ENCODE results near the gene STXBP4. TPM values are rescaled to one million over a fixed set of nuclear protein-coding genes. Genes with fewer than 3 reads are reported as not detected.
A peak's percentile ranks its signal among the peaks of the same experiment; 100 is the strongest.

The STXBP4 gene
- total and polyA plus RNA-seq, 2 donors from 2014 or later, result 4.5 to 20.2 TPM

GRCh38 chr17:54990118-54990517 lies 21.6 kb downstream of the STXBP4 start:
- Histone ChIP-seq H3K9ac (ENCODE audit: low read length in 3 of 3) (no peak overlapping the region), H3K4me1 (ENCODE audit: control insufficient read depth in 2 of 3, insufficient read depth in 2 of 3, low read depth in 1 of 3, low read length in 3 of 3) (no peaks in the 10 kb centered on the region), H3K9me3 (ENCODE audit: control insufficient read depth in 2 of 3, insufficient read depth in 1 of 3, low read length in 3 of 3) (no peaks in the 10 kb centered on the region), H3K27me3 (ENCODE audit: control insufficient read depth, insufficient read depth, low read length) (no peaks in the 10 kb centered on the region), H3K27ac (ENCODE audit: low read depth in 2 of 2, low read length in 2 of 2) (no peak overlapping the region), H3K4me3 (ENCODE audit: low read length in 3 of 3) (no peak overlapping the region), H3K36me3 (ENCODE audit: control insufficient read depth in 2 of 3, insufficient read depth in 3 of 3, low read length in 3 of 3) (peaks cover 0 to 6% (median 0%) of the 10 kb centered on the region in 3 donors)
- TF ChIP-seq, protein P1, sequence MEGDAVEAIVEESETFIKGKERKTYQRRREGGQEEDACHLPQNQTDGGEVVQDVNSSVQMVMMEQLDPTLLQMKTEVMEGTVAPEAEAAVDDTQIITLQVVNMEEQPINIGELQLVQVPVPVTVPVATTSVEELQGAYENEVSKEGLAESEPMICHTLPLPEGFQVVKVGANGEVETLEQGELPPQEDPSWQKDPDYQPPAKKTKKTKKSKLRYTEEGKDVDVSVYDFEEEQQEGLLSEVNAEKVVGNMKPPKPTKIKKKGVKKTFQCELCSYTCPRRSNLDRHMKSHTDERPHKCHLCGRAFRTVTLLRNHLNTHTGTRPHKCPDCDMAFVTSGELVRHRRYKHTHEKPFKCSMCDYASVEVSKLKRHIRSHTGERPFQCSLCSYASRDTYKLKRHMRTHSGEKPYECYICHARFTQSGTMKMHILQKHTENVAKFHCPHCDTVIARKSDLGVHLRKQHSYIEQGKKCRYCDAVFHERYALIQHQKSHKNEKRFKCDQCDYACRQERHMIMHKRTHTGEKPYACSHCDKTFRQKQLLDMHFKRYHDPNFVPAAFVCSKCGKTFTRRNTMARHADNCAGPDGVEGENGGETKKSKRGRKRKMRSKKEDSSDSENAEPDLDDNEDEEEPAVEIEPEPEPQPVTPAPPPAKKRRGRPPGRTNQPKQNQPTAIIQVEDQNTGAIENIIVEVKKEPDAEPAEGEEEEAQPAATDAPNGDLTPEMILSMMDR (IDR thresholded peaks at IDR 0.05; ENCODE audit: borderline replicate concordance, extremely low read depth, insufficient read depth), result no peak
- DNase-seq, result no peak
- no peak for FAIRE-seq
- intact Hi-C loops (cut with DNase I), result loop anchor here (10.0 kb wide), 1 partner anchor 525 kb away; the partner anchor contains the start of gene SMIM36

DNA sequence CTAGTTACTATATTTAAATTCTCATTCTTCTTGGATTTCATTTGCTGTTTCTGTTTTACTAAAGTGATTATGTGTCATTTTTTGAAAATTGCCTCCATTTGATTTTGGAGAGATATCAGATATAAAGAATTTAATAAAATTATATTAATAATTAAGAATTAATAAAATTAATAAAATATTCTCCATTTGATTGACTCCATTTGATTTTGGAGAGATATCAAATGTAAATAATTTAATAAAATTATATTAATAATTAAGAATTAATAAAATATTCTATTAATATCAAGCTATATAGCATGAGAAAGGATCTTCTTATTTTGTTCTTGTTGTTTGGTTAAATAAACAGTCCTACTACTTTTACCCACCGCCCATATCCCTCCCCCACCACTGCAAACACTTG lies 23.0 kb downstream of the STXBP4 start:
- FAIRE-seq (peak; percentile 56), DNase-seq (no peak)
- Histone ChIP-seq H3K4me1 (ENCODE audit: control insufficient read depth in 2 of 3, insufficient read depth in 2 of 3, low read depth in 1 of 3, low read length in 3 of 3) (no peaks in the 10 kb centered on the region), H3K27me3 (ENCODE audit: control insufficient read depth, insufficient read depth, low read length) (no peaks in the 10 kb centered on the region), H3K9ac (ENCODE audit: low read length in 3 of 3) (no peak overlapping the region), H3K27ac (ENCODE audit: low read depth in 2 of 2, low read length in 2 of 2) (no peak overlapping the region), H3K4me3 (ENCODE audit: low read length in 3 of 3) (no peak overlapping the region), H3K9me3 (ENCODE audit: control insufficient read depth in 2 of 3, insufficient read depth in 1 of 3, low read length in 3 of 3) (no peaks in the 10 kb centered on the region), H3K36me3 (ENCODE audit: control insufficient read depth in 2 of 3, insufficient read depth in 3 of 3, low read length in 3 of 3) (peaks cover 0 to 6% (median 0%) of the 10 kb centered on the region in 3 donors)
- TF ChIP-seq, protein P1 (IDR thresholded peaks at IDR 0.05; ENCODE audit: borderline replicate concordance, extremely low read depth, insufficient read depth), result no peak
- intact Hi-C loops (cut with DNase I), result loop anchor here (10.0 kb wide), 1 partner anchor 523 kb away; the partner anchor contains the start of gene SMIM36

DNA sequence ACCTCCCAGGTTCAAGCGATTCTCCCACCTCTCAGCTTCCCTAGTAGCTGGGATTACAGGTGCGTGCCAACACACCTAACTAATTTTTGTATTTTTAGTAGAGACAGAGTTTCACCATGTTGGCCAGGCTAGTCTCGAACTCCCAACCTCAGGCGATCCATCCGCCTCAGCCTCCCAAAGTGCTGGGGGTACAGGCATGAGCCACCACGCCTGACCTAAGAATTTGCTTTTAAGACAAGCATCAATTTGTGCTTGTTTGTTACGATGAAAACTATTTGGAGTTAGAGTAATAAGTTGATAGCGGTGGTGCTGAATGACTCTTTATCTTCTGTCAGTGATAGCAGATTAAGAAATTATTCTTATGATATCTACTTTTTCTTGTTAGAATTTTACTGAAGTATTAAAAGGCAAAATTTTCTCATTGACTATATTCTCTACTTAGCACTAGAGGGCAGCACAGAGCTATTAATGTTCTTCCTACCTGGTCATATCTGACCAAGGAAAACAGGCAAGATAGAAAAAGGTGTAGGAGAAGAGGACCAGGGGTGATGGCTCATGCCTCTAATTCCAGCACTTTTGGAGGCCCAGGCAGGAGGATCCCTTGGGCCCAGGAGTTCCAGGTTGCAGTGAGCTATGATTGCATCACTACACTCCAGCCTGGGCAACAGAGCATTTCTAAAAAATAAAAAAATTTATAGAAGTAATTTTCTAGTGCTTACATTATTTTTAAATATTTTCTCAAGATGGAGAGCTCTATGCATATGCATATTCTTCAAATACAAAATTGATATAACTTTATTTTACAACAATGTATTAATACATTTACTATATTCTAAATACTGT lies 24.5 kb downstream of the STXBP4 start:
- peak in 2 of 5 donors; percentile 62 to 72 for DNase-seq
- H3K4me3 ChIP-seq (ENCODE audit: low read length in 3 of 3), result no peak overlapping the region
- no peaks in the 10 kb centered on the region for H3K27me3 ChIP-seq (ENCODE audit: control insufficient read depth, insufficient read depth, low read length)
- H3K4me1 ChIP-seq (ENCODE audit: control insufficient read depth in 2 of 3, insufficient read depth in 2 of 3, low read depth in 1 of 3, low read length in 3 of 3), result no peaks in the 10 kb centered on the region
- H3K36me3 ChIP-seq (ENCODE audit: control insufficient read depth in 2 of 3, insufficient read depth in 3 of 3, low read length in 3 of 3), result peaks cover 0 to 6% (median 0%) of the 10 kb centered on the region in 3 donors
- FAIRE-seq, result peak; percentile 82
- H3K27ac ChIP-seq (ENCODE audit: low read depth in 2 of 2, low read length in 2 of 2), result no peak overlapping the region
- intact Hi-C loops (cut with DNase I), result loop anchor here (10.0 kb wide), 1 partner anchor 522 kb away; the partner anchor contains the start of gene SMIM36
- TF ChIP-seq, protein P1 (IDR thresholded peaks at IDR 0.05; ENCODE audit: borderline replicate concordance, extremely low read depth, insufficient read depth), result peak; percentile 58
- no peaks in the 10 kb centered on the region for H3K9me3 ChIP-seq (ENCODE audit: control insufficient read depth in 2 of 3, insufficient read depth in 1 of 3, low read length in 3 of 3)
- H3K9ac ChIP-seq (ENCODE audit: low read length in 3 of 3), result no peak overlapping the region

All from kidney (tissue), 14 donors.